GM21576 (cell line): ENCODE measurements around the gene SOD2.

Experiments
- ATAC-seq: cut with Tn5 transposase; IDR thresholded peaks from one replicate; pipeline ENCODE4 v1.9.1; 2021; ENCODE audit warnings: mild to moderate bottlenecking, moderate library complexity; ENCODE audit not compliant: unreplicated experiment

The SOD2 gene

DNA sequence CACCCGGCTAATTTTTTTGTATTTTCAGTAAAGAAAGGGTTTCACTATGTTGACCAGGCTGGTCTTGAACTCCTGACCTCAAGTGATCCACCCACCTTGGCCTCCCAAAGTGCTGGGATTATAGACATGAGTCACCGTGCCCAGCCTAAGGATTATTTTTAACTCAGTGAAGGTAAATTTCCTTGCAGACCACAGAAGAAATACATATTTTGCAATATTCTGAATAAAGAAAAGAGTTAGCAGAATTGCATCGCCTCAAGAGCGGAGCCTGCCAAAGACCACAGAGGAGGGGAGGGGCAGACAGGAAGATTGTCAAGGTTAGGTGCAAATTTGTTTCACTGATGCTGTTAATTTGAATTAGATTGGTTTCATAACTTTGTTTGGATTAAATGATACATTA lies 47.4 kb downstream of the SOD2 start:
- ATAC-seq: no peak
